ENCODE results near the gene LRRC36. TPM values are rescaled to one million over a fixed set of nuclear protein-coding genes. Genes with fewer than 3 reads are reported as not detected.

LRRC36 gene
- total RNA-seq, 2 donors from 2014 or later, result 1.6 TPM; not detected in 1

DNA sequence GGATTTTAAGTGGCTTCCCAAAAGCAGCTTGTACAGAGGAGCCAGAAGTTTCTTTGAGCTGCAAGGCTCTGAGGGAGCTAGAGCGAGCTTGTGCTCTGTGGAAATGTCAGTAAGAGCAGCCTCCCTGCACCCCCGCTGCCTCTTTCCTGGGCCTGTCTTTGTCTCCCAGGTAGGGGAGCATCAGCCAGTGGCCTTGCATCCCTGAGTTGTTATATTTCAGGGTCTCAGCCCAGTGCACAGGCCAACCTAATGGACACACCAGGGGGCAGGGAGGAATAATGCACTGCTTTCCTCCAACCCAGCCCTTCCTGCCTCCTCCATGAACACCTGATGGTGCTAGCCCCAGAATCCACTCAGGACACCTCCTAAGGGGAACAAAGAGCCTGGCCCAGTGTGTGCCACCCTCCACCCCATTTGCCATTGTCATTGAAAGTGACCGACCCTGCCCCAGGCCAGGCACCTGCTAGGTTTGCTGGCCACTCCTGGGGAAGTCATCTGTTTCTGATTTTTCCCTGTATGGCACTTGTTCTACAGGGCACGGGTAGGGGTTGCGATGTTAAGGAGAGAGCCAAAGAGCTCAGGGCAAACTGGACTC is 60.3 kb downstream of the LRRC36 start:
- Mint-ChIP-seq H3K27me3 (peaks cover under 1% of the 10 kb centered on the region), H3K36me3 (ENCODE audit: low read depth) (no peaks in the 10 kb centered on the region), H3K4me1 (peaks cover under 1% of the 10 kb centered on the region), H3K4me3 (no peak overlapping the region), H3K27ac (no peak overlapping the region), H3K9me3 (no peaks in the 10 kb centered on the region)
- no peak for ATAC-seq (replicated peaks)

DNA sequence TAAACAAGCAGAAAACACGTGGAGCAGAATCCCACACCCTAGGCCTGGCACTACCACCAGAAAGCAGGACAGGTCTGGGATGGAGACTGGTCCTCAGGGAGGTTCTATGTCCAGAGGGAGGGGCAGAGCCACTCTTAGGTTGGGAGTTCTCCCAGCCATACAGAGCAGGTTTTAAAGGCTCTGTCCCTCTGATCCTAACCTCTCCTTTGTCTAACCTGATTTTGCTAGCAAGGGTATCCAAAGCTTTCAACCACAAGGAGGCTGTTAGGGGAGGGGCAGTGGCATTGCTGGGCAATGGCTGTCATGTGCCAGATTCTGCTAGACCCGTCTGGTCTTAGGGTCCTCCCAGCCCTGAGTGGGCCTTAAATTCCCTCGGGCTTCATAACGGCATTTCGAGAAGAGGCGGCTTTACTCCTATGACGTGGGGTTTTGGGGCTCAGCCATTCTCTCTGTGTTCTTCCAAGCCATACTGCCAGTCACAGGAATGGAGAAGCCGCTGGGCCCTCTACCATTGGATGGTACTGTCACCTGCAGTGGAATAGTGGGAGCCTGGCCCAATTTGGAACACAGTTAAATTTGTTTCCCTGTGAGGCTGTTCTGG is 61.0 kb downstream of the LRRC36 start:
- Mint-ChIP-seq H3K36me3 (ENCODE audit: low read depth) (no peaks in the 10 kb centered on the region), H3K4me1 (peaks cover 7% of the 10 kb centered on the region), H3K9me3 (no peaks in the 10 kb centered on the region), H3K27me3 (peaks cover 7% of the 10 kb centered on the region), H3K4me3 (no peak overlapping the region), H3K27ac (no peak overlapping the region)
- ATAC-seq (replicated peaks), result no peak

DNA sequence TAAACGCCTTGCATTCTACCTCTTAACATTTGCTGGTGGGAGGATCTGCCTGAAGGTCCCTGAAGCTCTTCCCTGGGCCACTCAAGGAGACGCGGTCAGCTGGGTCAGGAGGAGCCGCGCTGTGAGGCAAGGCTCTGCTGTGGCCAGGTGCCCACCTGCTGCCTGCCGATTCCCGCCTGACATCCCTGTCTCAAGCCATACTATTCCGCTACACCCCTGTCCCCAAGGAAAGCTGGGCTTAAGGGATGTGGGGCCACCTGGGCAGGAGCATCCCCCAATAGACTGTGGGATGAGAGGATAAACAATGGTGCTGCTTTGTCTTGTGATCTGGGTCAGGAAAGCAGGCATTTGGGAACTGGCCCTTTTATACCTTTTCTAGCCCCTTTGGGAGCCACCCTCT is 61.6 kb downstream of the LRRC36 start:
- no peak overlapping the region for H3K27ac Mint-ChIP-seq
- peaks cover 9% of the 10 kb centered on the region for H3K4me1 Mint-ChIP-seq
- H3K36me3 Mint-ChIP-seq (ENCODE audit: low read depth), result no peaks in the 10 kb centered on the region
- H3K27me3 Mint-ChIP-seq, result peaks cover 9% of the 10 kb centered on the region
- no peak for ATAC-seq (replicated peaks)
- no peaks in the 10 kb centered on the region for H3K9me3 Mint-ChIP-seq
- H3K4me3 Mint-ChIP-seq, result no peak overlapping the region

DNA sequence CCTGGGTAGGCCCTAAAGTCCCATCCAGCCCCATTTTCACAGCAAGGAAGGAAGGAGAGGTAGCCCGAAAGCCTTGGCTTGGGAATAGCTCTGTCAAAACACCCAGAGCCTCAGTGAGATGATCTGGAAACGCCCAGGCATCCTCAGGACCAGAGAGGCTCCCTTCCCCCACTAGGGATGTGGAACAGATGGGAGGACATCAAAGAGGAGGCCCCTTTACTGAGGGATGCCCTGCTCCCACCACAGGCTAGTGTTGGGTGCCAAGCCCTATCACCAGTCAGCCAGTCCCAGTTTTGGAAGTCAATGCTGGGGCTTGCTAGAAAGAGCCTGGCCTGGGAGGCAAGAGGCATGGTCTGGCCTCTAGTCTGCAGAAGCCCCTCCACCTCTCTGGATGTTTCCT is 62.0 kb downstream of the LRRC36 start:
- Mint-ChIP-seq H3K27ac (no peak overlapping the region), H3K9me3 (no peaks in the 10 kb centered on the region), H3K36me3 (ENCODE audit: low read depth) (no peaks in the 10 kb centered on the region), H3K4me1 (peaks cover 9% of the 10 kb centered on the region), H3K4me3 (no peak overlapping the region), H3K27me3 (peaks cover 9% of the 10 kb centered on the region)
- no peak for ATAC-seq (replicated peaks)

DNA sequence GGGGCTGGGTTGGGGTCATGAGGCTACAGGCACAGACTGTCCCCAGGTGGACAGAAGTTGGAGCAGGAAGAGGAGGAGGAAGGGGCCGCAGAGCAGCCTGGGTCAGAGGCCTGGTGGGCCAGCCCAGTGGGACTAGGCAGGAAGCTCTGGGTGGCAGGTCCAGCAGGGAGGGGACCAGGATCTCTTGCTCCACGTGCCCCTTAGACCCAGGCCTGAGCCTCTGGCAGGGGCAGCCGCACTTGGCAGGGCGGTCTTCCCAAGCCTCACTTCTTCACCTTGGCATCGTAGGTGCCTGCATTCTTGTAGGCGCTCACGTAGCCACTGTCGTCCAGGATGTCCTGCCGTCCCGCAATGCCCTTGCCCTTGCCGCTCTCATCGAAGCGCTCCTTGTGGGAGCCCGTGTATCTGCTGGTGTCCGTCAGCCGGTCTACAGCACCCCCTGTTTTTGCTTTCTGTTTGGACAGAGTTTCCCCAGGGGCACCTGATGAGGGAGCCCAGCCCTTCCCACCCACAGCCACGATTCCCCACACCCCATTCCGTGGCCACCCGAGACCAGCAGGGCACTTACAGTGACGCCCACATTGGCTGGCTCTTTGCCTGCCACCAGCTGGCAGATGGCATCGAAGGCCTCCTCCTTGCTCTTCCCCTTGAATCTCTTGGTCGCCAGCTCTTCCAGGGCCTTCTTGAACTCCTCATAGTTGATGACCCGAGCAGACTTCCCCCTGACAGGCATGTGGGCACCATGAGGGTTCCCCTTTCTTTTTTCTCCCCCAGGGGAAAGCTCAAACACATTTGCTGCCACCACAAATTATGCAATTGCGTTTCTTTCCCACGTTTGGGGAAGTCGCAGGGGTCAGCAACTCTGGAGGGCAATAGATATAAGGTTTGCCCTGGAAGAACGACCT is 63.5 kb downstream of the LRRC36 start:
- Mint-ChIP-seq H3K4me3 (no peak overlapping the region), H3K27me3 (peaks cover 15% of the 10 kb centered on the region), H3K4me1 (peaks cover 9% of the 10 kb centered on the region)

DNA sequence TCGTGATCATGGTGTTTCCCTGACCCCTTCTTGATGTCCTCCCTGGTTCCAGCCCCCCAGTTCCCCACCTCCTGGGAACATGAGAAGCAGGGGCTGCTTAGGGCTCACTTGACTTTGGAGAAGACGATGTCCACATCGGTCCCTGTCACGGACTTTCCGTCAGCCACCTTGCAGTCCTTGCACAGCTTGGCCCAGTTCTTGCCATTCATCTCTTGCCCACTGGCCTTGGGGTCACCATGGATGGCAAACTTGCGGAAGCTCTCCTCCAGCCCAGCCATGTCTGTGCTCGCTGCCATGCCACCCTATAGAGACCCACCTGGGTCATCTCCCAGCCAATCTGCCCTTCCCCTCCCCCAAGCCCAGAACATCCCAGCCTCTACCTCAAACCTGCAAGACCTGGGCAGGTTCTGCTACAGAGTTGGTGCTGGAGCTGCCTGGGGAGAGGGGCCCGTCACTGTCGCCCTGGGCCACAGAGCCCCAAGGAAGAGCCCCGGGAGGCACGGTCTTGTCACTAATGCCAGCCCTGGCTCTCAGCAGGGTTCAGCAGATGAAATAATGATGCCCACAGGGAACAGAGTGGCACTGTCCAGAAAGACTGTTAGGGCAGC is 64.3 kb downstream of the LRRC36 start:
- no peak overlapping the region for H3K27ac Mint-ChIP-seq

More for the DNA sequence above, 63.5 kb downstream of the LRRC36 start:
- no peak overlapping the region for H3K27ac Mint-ChIP-seq
- no peak for ATAC-seq (replicated peaks)
- H3K36me3 Mint-ChIP-seq (ENCODE audit: low read depth), result no peaks in the 10 kb centered on the region
- H3K9me3 Mint-ChIP-seq, result no peaks in the 10 kb centered on the region

DNA sequence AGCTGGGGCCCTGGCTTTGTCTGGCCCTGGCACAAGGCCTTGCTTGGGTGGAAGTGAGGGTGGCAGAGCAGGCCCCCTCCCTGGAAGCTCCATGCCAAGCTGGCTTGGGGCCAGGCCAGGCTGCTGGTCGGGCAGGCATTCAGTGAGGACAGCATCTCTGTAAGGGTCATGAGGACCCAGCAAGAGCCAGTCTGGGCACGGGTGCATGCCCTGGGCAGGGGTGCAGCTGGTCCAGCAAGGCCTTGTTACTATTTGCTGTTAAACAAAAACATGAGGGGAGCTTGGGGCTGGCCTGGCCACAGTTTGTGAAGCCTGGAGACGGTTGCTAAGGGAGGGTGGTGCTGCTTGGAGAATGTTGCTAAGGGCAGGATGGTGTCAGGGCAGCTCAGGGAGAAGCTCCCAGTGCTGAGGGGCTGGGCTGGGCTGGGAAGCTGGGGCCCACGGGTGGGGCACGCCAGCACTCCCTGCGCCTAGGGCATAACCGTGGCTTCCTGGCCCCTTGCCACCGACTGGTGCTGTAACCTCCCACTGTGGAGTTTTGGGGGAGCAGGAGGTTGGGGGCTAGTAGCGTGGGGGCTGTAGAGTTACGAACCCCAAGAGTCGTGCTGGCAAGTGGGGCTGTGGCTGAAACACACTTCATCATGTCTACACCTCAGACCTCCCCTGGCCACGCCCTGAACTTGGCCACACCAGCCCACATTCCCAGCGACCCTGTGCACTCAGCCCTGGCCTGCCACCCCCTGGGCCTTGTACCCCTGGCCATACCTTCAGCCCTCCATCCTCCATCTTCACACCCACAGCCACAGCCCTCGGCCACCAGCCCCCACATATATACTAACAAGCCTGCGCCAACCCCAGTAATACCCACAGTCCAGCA is 65.0 kb downstream of the LRRC36 start:
- H3K4me3 Mint-ChIP-seq, result no peak overlapping the region
- H3K9me3 Mint-ChIP-seq, result no peaks in the 10 kb centered on the region
- no peak for ATAC-seq (replicated peaks)
- H3K27me3 Mint-ChIP-seq, result peaks cover 20% of the 10 kb centered on the region
- H3K4me1 Mint-ChIP-seq, result peaks cover 9% of the 10 kb centered on the region
- H3K27ac Mint-ChIP-seq, result no peak overlapping the region
- H3K36me3 Mint-ChIP-seq (ENCODE audit: low read depth), result no peaks in the 10 kb centered on the region

More for the DNA sequence above, 64.3 kb downstream of the LRRC36 start:
- Mint-ChIP-seq H3K4me3 (no peak overlapping the region), H3K27me3 (peaks cover 20% of the 10 kb centered on the region), H3K36me3 (ENCODE audit: low read depth) (no peaks in the 10 kb centered on the region), H3K4me1 (peaks cover 9% of the 10 kb centered on the region), H3K9me3 (no peaks in the 10 kb centered on the region)
- ATAC-seq (replicated peaks), result no peak

DNA sequence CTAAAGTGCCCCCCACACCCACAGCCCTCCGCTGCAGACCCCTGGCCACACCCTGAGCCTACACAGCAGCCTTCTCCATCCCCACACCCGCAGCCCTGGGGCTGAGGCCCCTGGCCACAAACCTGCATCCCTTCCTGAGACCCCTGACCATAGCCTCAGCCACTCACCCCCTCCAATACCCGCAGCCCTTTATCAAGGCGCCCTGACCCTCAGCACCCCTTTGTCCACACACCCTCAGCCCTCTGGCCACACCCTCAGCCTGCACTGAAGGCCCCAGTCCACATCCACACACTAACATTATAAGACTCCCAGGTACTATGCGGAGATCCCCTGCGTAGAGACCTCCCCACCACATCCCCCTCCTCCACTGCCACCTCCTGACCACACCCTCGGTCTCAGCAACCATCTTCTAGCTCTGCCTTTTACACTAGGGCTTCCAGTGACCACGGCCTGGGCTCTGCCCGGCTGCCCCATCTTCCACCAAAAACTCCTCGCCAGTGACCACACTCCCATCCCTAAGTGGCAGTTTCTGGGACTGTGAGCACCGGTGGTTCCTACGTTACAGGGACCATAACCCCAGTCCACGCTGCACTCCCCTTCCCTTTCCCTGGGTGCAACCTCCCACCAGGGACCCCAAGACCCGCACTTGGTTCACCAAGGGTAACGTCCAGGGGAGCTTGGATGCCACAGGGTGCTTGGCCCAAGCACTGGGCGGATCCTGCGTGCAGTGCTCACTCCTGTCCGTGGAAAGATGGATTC is 65.9 kb downstream of the LRRC36 start:
- Mint-ChIP-seq H3K27ac (no peak overlapping the region), H3K9me3 (no peaks in the 10 kb centered on the region), H3K36me3 (ENCODE audit: low read depth) (no peaks in the 10 kb centered on the region), H3K4me3 (no peak overlapping the region), H3K27me3 (peaks cover 23% of the 10 kb centered on the region), H3K4me1 (peaks cover 9% of the 10 kb centered on the region)
- ATAC-seq (replicated peaks), result no peak

DNA sequence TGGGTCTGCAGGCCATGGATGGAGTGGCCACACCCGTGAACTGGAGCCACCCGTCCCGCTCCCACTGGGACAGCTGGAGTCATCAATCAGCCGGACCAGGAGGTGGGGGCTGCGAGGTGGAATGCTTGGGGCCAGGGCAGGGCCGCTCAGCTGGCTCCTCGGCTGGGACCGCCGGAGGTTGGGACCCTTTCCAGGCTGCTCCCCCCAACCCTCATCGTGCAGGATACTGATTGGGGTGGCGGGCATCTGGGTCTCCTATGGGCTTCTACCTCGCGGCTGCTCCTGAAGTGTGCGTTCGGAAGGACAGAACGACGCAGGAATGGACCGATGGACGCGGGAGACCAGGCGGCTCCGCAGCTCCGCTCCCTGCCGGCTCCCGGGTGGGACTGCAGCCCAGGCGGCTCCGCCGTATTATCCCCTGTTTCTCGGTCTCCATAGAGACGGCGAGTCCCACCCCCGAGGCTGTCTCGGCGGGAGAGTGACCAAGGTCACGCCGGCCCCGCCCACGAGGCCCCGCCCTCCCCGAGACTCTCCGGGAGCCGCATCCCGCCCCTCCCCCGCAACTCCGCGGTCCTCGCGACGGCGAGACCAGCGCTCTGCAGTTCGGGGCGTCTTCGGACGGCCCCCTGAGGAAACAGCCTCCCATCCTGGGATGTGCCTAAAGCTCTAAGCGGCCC is 66.6 kb downstream of the LRRC36 start, which contains the start of gene TPPP3:
TPPP3 (minus strand) TSS at position 388 of the 677 bp plus-strand sequence. CDS start 2,387 bp downstream, outside the sequence.
- H3K36me3 Mint-ChIP-seq (ENCODE audit: low read depth), result no peaks in the 10 kb centered on the region
- H3K4me3 Mint-ChIP-seq, result peak within 1 kb of the TSS; percentile 72
- ATAC-seq (replicated peaks), result peak; percentile 64
- H3K27me3 Mint-ChIP-seq, result peaks cover 25% of the 10 kb centered on the region
- H3K27ac Mint-ChIP-seq, result no peak within 1 kb of the TSS
- H3K9me3 Mint-ChIP-seq, result no peaks in the 10 kb centered on the region
- H3K4me1 Mint-ChIP-seq, result peaks cover 9% of the 10 kb centered on the region

DNA sequence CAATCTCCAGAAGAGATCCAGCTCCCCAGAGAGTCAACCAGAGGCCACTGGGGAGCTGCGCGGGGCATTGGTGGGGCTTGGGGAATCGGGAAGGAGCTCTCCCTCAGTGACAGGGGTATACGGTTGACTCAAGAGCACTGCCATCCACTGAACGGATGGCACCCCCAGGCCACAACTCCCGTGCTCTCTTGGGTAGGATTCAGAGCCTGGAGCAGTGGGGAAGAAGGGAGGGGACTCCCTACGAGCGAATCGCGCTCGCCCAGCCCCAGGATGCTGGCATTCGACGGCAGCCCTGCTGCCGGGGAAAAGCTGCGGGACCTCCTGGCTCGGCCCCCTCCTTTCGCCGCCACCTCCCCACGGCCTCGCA is 67.2 kb downstream of the LRRC36 start:
- Mint-ChIP-seq H3K4me1 (peaks cover 9% of the 10 kb centered on the region), H3K27me3 (peaks cover 27% of the 10 kb centered on the region), H3K9me3 (no peaks in the 10 kb centered on the region), H3K27ac (no peak overlapping the region), H3K4me3 (peak overlapping the region; percentile 72), H3K36me3 (ENCODE audit: low read depth) (no peaks in the 10 kb centered on the region)
- ATAC-seq (replicated peaks), result peak; percentile 25

DNA sequence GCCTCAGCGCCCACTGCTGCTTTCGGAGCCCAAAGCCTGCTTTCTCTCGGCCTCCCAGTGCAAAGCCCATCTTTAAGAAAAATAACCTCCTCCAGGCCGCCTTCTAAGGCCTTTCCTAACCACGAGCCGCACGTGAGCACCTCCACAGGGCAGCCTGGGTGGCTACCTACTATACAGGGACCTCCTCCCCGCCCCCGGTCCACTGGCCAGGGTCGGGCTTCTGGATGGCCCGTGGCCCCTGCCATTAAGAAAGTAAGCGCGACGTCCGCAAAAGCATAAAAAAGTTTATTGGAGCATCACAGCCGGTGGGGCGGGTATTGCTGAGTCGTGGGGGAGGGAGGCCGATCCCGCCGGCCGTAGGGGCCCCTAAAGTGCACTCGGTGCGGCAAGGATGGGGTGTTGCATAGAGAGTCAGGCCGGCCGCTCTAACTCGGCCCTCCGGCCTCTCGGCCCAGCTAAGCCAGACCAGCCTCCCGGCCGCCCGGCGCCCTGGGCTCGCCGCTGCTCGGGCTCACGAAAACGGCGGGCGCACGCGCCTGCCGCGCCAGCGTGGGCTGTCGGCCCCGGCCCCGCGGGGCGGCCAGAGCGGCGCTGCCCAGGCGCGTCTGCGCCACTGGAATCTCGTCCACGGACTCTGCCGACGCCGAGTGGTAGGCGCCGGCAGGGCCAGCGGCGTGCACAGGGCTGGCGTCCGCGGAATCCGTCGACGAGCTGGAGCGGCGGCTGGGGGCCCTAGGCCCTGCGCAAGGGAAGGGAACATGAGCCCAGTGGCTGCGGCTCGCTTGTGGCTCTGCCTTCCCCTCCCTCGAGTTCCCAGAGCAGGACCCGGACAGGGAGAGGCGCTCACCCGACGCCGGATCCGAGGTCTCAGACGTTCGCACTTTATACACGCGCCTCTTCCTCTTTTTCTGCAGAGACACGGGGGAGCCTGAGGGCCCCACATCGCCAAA is 67.8 kb downstream of the LRRC36 start:
- Mint-ChIP-seq H3K36me3 (ENCODE audit: low read depth) (no peaks in the 10 kb centered on the region), H3K27me3 (peaks cover 27% of the 10 kb centered on the region), H3K27ac (no peak overlapping the region), H3K4me3 (peak overlapping the region; percentile 72), H3K4me1 (peaks cover 9% of the 10 kb centered on the region), H3K9me3 (no peaks in the 10 kb centered on the region)
- ATAC-seq (replicated peaks), result peak; percentile 16

DNA sequence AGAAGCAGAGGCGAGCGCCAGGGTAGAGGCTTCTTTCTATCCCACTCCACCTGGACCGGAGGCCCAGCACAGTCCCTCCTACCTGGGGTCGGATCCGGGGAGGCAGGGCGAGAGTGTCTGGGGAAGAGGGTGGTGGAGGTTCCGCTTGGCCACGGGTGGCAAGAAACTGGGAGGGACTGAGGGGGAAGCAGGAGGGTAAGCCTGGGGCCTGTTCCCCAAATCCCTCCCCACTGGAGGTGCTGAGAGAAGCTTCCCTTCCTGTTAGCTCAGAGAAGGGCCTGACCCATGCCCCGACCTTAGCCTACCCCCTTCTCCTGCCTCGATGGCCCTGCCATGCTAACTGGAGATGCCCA is 68.5 kb downstream of the LRRC36 start:
- no peak overlapping the region for H3K4me3 Mint-ChIP-seq
- H3K9me3 Mint-ChIP-seq, result no peaks in the 10 kb centered on the region
- no peaks in the 10 kb centered on the region for H3K36me3 Mint-ChIP-seq (ENCODE audit: low read depth)
- no peak overlapping the region for H3K27ac Mint-ChIP-seq
- no peak for ATAC-seq (replicated peaks)
- H3K4me1 Mint-ChIP-seq, result peaks cover 9% of the 10 kb centered on the region
- H3K27me3 Mint-ChIP-seq, result peaks cover 27% of the 10 kb centered on the region

Data from activated T-helper 17 cell treated with anti-CD3 and anti-CD28 coated beads, Interleukin-2, amount 50 U/mL, for 72 hours (primary cell).